NOMO-1 treated with DMSO at 0.1 percent for 48 hours (cell line): ENCODE results near the gene SCGB1A1.
"Not testable (repeated sequence)": the region's sequence is repeated elsewhere in the genome, so short reads cannot be mapped to it uniquely, and the experiment has no call there.

ENCODE experiments used
- DNase-seq: peaks from one replicate; lab custom pipeline; 2025; ENCODE audit not compliant: unreplicated experiment; lab: John Stamatoyannopoulos, UW

The SCGB1A1 gene

GRCh38 chr11:62418733-62419132 is at the start of gene SCGB1A1:
Gene SCGB1A1, plus strand, starts transcription at chr11:62419033. Its CDS starts 63 bp downstream, at chr11:62419096.
- no peak for DNase-seq

GRCh38 chr11:62370743-62371440 is 47.9 kb upstream of the SCGB1A1 start:
- DNase-seq: no peak

- no peak for DNase-seq
Observed at GRCh38 chr11:62372871-62373270, 46.0 kb upstream of the SCGB1A1 start.

GRCh38 chr11:62373464-62374119 is 45.2 kb upstream of the SCGB1A1 start:
- DNase-seq: no peak

- DNase-seq: no peak
Observed at GRCh38 chr11:62374801-62375200, 44.0 kb upstream of the SCGB1A1 start.

GRCh38 chr11:62378459-62379063 is 40.3 kb upstream of the SCGB1A1 start:
- DNase-seq: peak; percentile 28

GRCh38 chr11:62379586-62379985 is 39.2 kb upstream of the SCGB1A1 start:
- DNase-seq: not testable (repeated sequence)

GRCh38 chr11:62380821-62381245 is 38.0 kb upstream of the SCGB1A1 start:
- DNase-seq: peak; percentile 65

GRCh38 chr11:62383822-62384221 is 35.0 kb upstream of the SCGB1A1 start:
- no peak for DNase-seq

GRCh38 chr11:62386083-62386482 is 32.8 kb upstream of the SCGB1A1 start:
- DNase-seq: not testable (repeated sequence)

- no peak for DNase-seq
Observed at GRCh38 chr11:62387381-62387780, 31.5 kb upstream of the SCGB1A1 start.

- no peak for DNase-seq
Observed at GRCh38 chr11:62388999-62389398, 29.8 kb upstream of the SCGB1A1 start.

GRCh38 chr11:62390237-62390636 is 28.6 kb upstream of the SCGB1A1 start:
- no peak for DNase-seq

- DNase-seq: peak; percentile 24
Observed at GRCh38 chr11:62390722-62391121, 28.1 kb upstream of the SCGB1A1 start.

- no peak for DNase-seq
Observed at GRCh38 chr11:62391642-62392425, 27.0 kb upstream of the SCGB1A1 start.

GRCh38 chr11:62392506-62392905 is 26.3 kb upstream of the SCGB1A1 start:
- no peak for DNase-seq

GRCh38 chr11:62393061-62393611 is 25.7 kb upstream of the SCGB1A1 start:
- DNase-seq: no peak

GRCh38 chr11:62393735-62394134 is 25.1 kb upstream of the SCGB1A1 start:
- DNase-seq: no peak

GRCh38 chr11:62394825-62395538 is 23.9 kb upstream of the SCGB1A1 start:
- peak; percentile 74 for DNase-seq

GRCh38 chr11:62395885-62396551 is 22.8 kb upstream of the SCGB1A1 start:
- DNase-seq: no peak
